Naive thymus-derived CD4-positive, alpha-beta T cell (primary cell): ENCODE measurements around the gene ZNF469. TPM values are rescaled to one million over a fixed set of nuclear protein-coding genes. Genes with fewer than 3 reads are reported as not detected.

Source experiments
- ATAC-seq: fragments of 150-1000 bp; cut with Tn5 transposase; 2 replicates; pipeline ENCODE4 v1.10.0; 2021; ENCODE audit warnings: mild to moderate bottlenecking, moderate library complexity
- CTCF ChIA-PET: fragments of 350-600 bp; sonication (Branson Sonifier 250); formaldehyde crosslinking; loops from one replicate; lab custom pipeline; 2021; ENCODE audit warnings: antibody characterized with exemption; lab: Charles Lee
- POLR2A ChIA-PET: fragments of 350-600 bp; sonication (Branson Sonifier 250); formaldehyde crosslinking; loops from one replicate; lab custom pipeline; 2021; ENCODE audit warnings: antibody characterized with exemption, inconsistent platforms; lab: Charles Lee
- DNase-seq, 9 donors: peaks; one replicate each; pipeline versions ENCODE4 v3.0.0 to v3.0.0-alpha.2; 2020 to 2022; ENCODE audit warnings: mixed read lengths in 1 of 9
- H3K27ac ChIP-seq: one replicate; pipeline ENCODE4 v1.7.0; 2013; ENCODE audit warnings: mild to moderate bottlenecking, low read depth, low read length, moderate library complexity
- H3K27me3 ChIP-seq, 2 donors: one replicate each; pipeline ENCODE4 v1.7.0; 2013; ENCODE audit warnings: low read length in 2 of 2, mild to moderate bottlenecking in 2 of 2, moderate library complexity in 2 of 2; ENCODE audit not compliant: control insufficient read depth in 2 of 2, insufficient read depth in 2 of 2
- H3K36me3 ChIP-seq, 3 experiments: 1 replicate in 2 of 3; 2 replicates in 1 of 3; pipeline ENCODE4 v1.7.0; 2013; ENCODE audit warnings: low read length in 3 of 3, mild to moderate bottlenecking in 3 of 3, moderate library complexity in 1 of 3; ENCODE audit not compliant: insufficient read depth in 3 of 3, control insufficient read depth in 2 of 3
- H3K4me1 ChIP-seq, 2 donors: one replicate each; pipeline ENCODE4 v1.7.0; 2013; ENCODE audit warnings: low read length in 2 of 2, mild to moderate bottlenecking in 2 of 2, moderate library complexity in 1 of 2; ENCODE audit not compliant: control insufficient read depth in 2 of 2, insufficient read depth in 2 of 2
- H3K4me3 ChIP-seq: 2 replicates; pipeline ENCODE4 v1.7.0; 2013; ENCODE audit warnings: mild to moderate bottlenecking, low read length
- H3K9me3 ChIP-seq, 3 experiments: 1 replicate in 2 of 3; 2 replicates in 1 of 3; pipeline ENCODE4 v1.7.0; 2013; ENCODE audit warnings: low read length in 3 of 3; ENCODE audit not compliant: control insufficient read depth in 2 of 3
- H3K27ac Mint-ChIP-seq, 9 donors: one replicate each; pipeline ENCODE4 v1.8.0; 2020 to 2022; ENCODE audit warnings: mixed read lengths in 9 of 9, mild to moderate bottlenecking in 8 of 9, moderate library complexity in 5 of 9, inconsistent platforms in 2 of 9
- H3K27me3 Mint-ChIP-seq, 5 donors: one replicate each; pipeline ENCODE4 v1.8.0; 2021 to 2022; ENCODE audit warnings: mixed read lengths in 5 of 5, mild to moderate bottlenecking in 1 of 5
- H3K36me3 Mint-ChIP-seq, 5 donors: one replicate each; pipeline ENCODE4 v1.8.0; 2020 to 2022; ENCODE audit warnings: mixed read lengths in 5 of 5, mild to moderate bottlenecking in 3 of 5, inconsistent platforms in 1 of 5
- H3K4me1 Mint-ChIP-seq, 7 donors: one replicate each; pipeline ENCODE4 v1.8.0; 2020 to 2022; ENCODE audit warnings: mixed read lengths in 7 of 7, mild to moderate bottlenecking in 3 of 7, inconsistent platforms in 1 of 7
- H3K4me3 Mint-ChIP-seq, 10 donors: one replicate each; pipeline ENCODE4 v1.8.0; 2020 to 2022; ENCODE audit warnings: mild to moderate bottlenecking in 10 of 10, mixed read lengths in 10 of 10, moderate library complexity in 6 of 10, inconsistent platforms in 2 of 10
- H3K9me3 Mint-ChIP-seq, 11 donors: one replicate each; pipeline ENCODE4 v1.8.0; 2020 to 2022; ENCODE audit warnings: mixed read lengths in 11 of 11, mild to moderate bottlenecking in 4 of 11, inconsistent platforms in 1 of 11, moderate library complexity in 1 of 11
- intact Hi-C, 2 donors: fragments of 100-400 bp; cut with micrococcal nuclease; formaldehyde crosslinking; loops; one replicate each; pipeline ENCODE4 v1.15.1; 2023
- polyA plus RNA-seq, 2 donors: library from polyadenylated mRNA; unstranded; fragments of 300-500 nt; fragmentation: Illumina TruSeq; gene quantifications; one replicate each; pipeline ENCODE4 v1.2.3, GENCODE V29; 2021
- total RNA-seq, 6 experiments: library from RNA in 5 of 6; stranded (reverse) in 5 of 6; gene quantifications; 1 replicate in 5 of 6; 2 replicates in 1 of 6; pipeline ENCODE4 v1.2.3 and lab custom pipeline; 2021 to 2026

The ZNF469 gene
- total and polyA plus RNA-seq, 7 experiments from 2014 or later = 0.07 to 1.6 (median 1.1) TPM; not detected in 1

DNA sequence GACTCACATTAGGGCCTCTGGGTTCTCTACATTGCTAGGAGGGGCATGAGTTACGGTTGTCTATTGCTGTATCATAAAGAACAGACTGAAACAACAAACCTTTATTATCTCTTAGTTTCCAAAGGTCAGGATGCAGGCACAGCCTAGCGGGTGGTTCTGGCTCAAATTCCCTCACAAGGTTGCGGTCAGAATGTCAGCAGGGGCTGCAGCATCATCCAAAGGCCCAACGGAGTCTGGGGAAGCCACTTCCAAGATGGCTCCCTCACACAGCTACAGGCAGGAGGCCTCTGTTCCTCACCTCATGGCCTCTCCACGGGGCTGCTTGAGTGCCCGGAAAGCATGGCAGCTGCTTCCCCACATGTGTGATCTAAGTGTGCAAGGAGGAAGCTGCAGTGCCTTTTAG is 40.7 kb downstream of the ZNF469 start:
- Histone ChIP-seq H3K4me3 (no peak overlapping the region), H3K4me1 (no peaks in the 10 kb centered on the region), H3K36me3 (no peaks in the 10 kb centered on the region), H3K9me3 (no peaks in the 10 kb centered on the region), H3K27ac (no peak overlapping the region), H3K27me3 (no peaks in the 10 kb centered on the region)
- H3K27ac Mint-ChIP-seq = no peak overlapping the region
- CTCF ChIA-PET = no interaction called here
- intact Hi-C loops = no loop called here
- H3K27me3 Mint-ChIP-seq = peaks cover 0 to 7% (median 0%) of the 10 kb centered on the region in 5 donors
- POLR2A ChIA-PET = no interaction called here
- no peaks in the 10 kb centered on the region for H3K36me3 Mint-ChIP-seq
- ATAC-seq (no peak), DNase-seq (no peak)
- peaks cover 0 to 3% (median 0%) of the 10 kb centered on the region in 11 donors for H3K9me3 Mint-ChIP-seq
- H3K4me3 Mint-ChIP-seq = no peak overlapping the region
- peaks cover 0 to 8% (median 3%) of the 10 kb centered on the region in 7 donors for H3K4me1 Mint-ChIP-seq

DNA sequence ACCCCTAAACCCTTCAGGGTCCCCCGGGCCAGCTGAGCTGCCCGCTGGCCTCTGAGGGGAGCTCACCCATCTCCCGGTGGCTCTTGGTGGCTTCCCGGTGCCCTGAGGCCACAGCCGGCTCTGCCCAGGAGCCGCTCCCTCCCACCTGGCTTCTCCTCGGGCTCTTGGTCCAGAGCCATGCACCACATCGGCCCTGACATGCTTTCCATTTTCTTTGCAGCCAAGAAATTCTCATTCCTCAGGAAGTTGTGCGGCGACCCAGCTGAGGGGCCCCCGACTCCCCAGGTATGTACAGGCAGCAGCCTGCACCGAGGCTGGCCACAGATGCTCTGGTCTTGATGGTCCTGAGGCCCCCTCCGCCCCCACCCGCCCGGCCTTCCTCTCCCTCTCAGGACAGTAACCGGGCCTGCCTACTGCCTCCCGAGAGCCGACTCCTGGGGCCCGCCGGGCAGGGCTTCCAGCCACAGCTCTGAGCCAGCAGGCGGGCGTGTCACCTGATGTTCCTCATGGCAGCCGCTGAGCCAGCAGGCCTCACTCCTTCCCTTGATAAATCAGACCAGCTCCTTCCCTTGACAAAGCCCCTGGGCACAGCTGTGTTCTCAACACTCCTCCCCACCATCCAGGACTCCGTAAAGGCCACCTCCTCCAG is 42.0 kb downstream of the ZNF469 start:
- peaks cover 0 to 3% (median 0%) of the 10 kb centered on the region in 11 donors for H3K9me3 Mint-ChIP-seq
- POLR2A ChIA-PET = no interaction called here
- peaks cover 0 to 3% of the 10 kb centered on the region in 2 donors for H3K4me1 ChIP-seq
- intact Hi-C loops = no loop called here
- H3K4me3 ChIP-seq = no peak overlapping the region
- no peaks in the 10 kb centered on the region for H3K36me3 ChIP-seq
- H3K36me3 Mint-ChIP-seq = no peaks in the 10 kb centered on the region
- CTCF ChIA-PET = no interaction called here
- no peaks in the 10 kb centered on the region for H3K27me3 ChIP-seq
- peaks cover 0 to 7% (median 0%) of the 10 kb centered on the region in 5 donors for H3K27me3 Mint-ChIP-seq
- DNase-seq (no peak), ATAC-seq (peak; percentile 6)
- no peak overlapping the region for H3K27ac Mint-ChIP-seq
- peaks cover 0 to 8% (median 3%) of the 10 kb centered on the region in 7 donors for H3K4me1 Mint-ChIP-seq
- H3K4me3 Mint-ChIP-seq = no peak overlapping the region
- no peak overlapping the region for H3K27ac ChIP-seq
- H3K9me3 ChIP-seq = no peaks in the 10 kb centered on the region

DNA sequence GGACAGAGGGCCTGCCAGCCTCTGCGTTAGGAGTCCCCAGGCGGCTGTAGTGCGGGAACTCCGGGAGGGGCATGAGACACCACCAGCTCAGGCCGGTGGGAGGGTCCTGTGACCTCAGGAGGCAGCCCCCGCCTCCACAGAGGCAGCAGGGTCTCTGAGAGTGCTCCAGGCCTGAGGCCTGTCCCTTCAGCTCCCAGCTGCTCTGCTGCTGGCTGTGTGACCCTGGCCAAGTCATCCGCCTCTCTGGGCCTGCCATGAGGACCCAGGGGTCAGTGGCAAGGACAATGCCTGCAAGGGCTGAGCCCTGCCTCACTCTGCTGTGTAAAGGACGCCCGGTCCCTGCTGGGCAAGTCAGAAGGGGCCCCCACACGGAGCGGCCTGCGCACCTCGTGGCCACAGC is 43.3 kb downstream of the ZNF469 start:
- ChIA-PET POLR2A (no interaction called here), CTCF (no interaction called here)
- no peak for DNase-seq

DNA sequence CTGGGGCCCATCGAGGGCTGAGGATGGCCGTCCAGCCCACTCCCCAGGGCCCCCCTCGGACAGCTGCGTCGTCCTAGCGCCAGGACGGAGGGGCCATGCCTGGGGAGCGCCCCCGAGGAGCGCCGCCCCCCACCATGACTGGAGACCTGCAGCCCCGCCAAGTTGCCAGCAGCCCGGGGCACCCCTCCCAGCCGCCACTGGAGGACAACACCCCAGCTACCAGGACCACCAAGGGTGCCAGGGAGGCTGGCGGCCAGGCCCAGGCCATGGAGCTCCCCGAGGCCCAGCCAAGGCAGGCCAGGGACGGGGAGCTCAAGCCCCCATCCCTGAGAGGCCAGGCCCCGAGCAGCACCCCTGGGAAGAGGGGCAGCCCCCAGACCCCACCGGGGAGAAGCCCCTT is 44.6 kb downstream of the ZNF469 start:
- POLR2A ChIA-PET = no interaction called here
- Histone ChIP-seq H3K36me3 (no peaks in the 10 kb centered on the region), H3K9me3 (no peaks in the 10 kb centered on the region), H3K27ac (no peak overlapping the region), H3K27me3 (no peaks in the 10 kb centered on the region), H3K4me3 (no peak overlapping the region), H3K4me1 (peaks cover 5 to 7% of the 10 kb centered on the region in 2 donors)
- ATAC-seq (no peak), DNase-seq (no peak)
- Mint-ChIP-seq H3K4me1 (peaks cover 0 to 14% (median 5%) of the 10 kb centered on the region in 7 donors), H3K9me3 (peaks cover 0 to 3% (median 0%) of the 10 kb centered on the region in 11 donors), H3K27me3 (peaks cover 0 to 17% (median 0%) of the 10 kb centered on the region in 5 donors), H3K27ac (no peak overlapping the region), H3K4me3 (no peak overlapping the region), H3K36me3 (no peaks in the 10 kb centered on the region)
- intact Hi-C loops = no loop called here
- CTCF ChIA-PET = no interaction called here

More for the DNA sequence above, 43.3 kb downstream of the ZNF469 start:
- Mint-ChIP-seq H3K27me3 (peaks cover 0 to 7% (median 0%) of the 10 kb centered on the region in 5 donors), H3K4me3 (no peak overlapping the region), H3K27ac (no peak overlapping the region), H3K36me3 (no peaks in the 10 kb centered on the region), H3K9me3 (peaks cover 0 to 3% (median 0%) of the 10 kb centered on the region in 11 donors), H3K4me1 (peaks cover 0 to 8% (median 3%) of the 10 kb centered on the region in 7 donors)
- Histone ChIP-seq H3K4me1 (peaks cover 2 to 7% of the 10 kb centered on the region in 2 donors), H3K36me3 (no peaks in the 10 kb centered on the region), H3K9me3 (no peaks in the 10 kb centered on the region), H3K27me3 (no peaks in the 10 kb centered on the region), H3K27ac (no peak overlapping the region), H3K4me3 (no peak overlapping the region)
- intact Hi-C loops = no loop called here
- no peak for ATAC-seq

DNA sequence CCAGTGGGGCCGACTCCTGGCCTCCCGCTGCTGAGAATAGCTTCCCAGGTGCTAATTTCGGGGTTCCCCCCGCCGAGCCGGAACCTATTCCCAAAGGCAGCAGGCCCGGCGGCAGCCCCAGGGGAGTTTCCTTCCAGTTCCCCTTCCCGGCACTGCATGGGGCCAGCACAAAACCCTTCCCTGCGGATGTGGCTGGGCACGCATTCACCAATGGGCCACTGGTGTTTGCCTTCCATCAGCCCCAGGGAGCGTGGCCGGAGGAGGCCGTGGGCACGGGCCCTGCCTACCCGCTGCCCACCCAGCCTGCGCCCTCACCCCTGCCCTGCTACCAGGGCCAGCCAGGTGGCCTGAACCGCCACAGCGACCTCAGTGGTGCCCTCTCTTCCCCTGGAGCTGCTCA is 45.4 kb downstream of the ZNF469 start:
- DNase-seq (no peak), ATAC-seq (no peak)
- Mint-ChIP-seq H3K4me1 (peaks cover 0 to 14% (median 5%) of the 10 kb centered on the region in 7 donors), H3K4me3 (peak overlapping the region in 2 of 10 donors; percentile 13 to 75), H3K36me3 (no peaks in the 10 kb centered on the region), H3K9me3 (no peaks in the 10 kb centered on the region), H3K27ac (no peak overlapping the region), H3K27me3 (peaks cover 0 to 17% (median 0%) of the 10 kb centered on the region in 5 donors)
- Histone ChIP-seq H3K9me3 (no peaks in the 10 kb centered on the region), H3K4me3 (no peak overlapping the region), H3K36me3 (no peaks in the 10 kb centered on the region), H3K4me1 (peaks cover 5 to 7% of the 10 kb centered on the region in 2 donors), H3K27me3 (no peaks in the 10 kb centered on the region), H3K27ac (no peak overlapping the region)
- ChIA-PET CTCF (interaction anchor here (1.4 kb wide), 1 partner anchor 10 kb away, joined by 3 read pairs; no protein-coding TSS in a partner anchor), POLR2A (no interaction called here)
- intact Hi-C loops = no loop called here

DNA sequence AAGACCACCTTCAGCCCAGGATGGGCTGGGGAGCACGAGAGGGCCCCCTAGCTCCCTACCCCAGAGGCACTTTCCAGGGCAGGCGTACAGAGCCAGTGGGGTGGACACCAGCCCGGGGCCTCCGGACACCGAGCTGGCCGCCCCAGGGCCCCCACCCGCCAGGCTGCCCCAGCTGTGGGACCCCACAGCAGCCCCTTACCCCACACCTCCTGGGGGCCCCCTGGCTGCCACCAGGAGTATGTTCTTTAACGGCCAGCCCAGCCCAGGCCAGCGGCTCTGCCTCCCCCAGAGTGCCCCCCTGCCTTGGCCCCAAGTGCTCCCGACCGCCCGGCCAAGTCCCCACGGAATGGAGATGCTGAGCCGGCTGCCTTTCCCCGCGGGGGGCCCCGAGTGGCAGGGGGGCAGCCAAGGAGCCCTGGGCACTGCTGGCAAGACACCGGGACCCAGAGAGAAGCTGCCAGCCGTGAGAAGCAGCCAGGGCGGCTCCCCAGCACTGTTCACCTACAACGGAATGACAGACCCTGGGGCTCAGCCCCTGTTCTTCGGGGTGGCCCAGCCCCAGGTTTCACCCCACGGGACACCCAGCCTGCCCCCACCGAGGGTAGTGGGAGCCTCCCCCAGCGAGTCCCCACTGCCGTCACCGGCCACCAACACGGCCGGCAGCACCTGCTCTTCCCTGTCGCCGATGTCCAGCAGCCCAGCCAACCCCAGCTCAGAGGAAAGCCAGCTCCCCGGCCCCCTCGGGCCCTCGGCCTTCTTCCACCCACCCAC is 46.0 kb downstream of the ZNF469 start:
- Mint-ChIP-seq H3K9me3 (no peaks in the 10 kb centered on the region), H3K4me3 (peak overlapping the region in 3 of 10 donors; percentile 13 to 75 (median 16)), H3K36me3 (no peaks in the 10 kb centered on the region), H3K27ac (no peak overlapping the region), H3K27me3 (peaks cover 0 to 17% (median 0%) of the 10 kb centered on the region in 5 donors), H3K4me1 (peaks cover 0 to 14% (median 5%) of the 10 kb centered on the region in 7 donors)
- Histone ChIP-seq H3K4me1 (peaks cover 5 to 7% of the 10 kb centered on the region in 2 donors), H3K9me3 (no peaks in the 10 kb centered on the region), H3K36me3 (no peaks in the 10 kb centered on the region), H3K27ac (no peak overlapping the region), H3K27me3 (no peaks in the 10 kb centered on the region), H3K4me3 (no peak overlapping the region)
- intact Hi-C loops = no loop called here
- CTCF ChIA-PET = interaction anchor here (1.2 to 1.4 kb wide), 2 partner anchors 9 to 11 kb away, joined by 3 read pairs; no protein-coding TSS in a partner anchor
- DNase-seq (no peak), ATAC-seq (no peak)
- POLR2A ChIA-PET = interaction anchor here (0.6 kb wide), 1 partner anchor 456 kb away, joined by 3 read pairs; no protein-coding TSS in a partner anchor
